ENCODE data around the gene CENPI. TPM values are rescaled to one million over a fixed set of nuclear protein-coding genes. Genes with fewer than 3 reads are reported as not detected.
A peak's percentile ranks its signal among the peaks of the same experiment; 100 is the strongest.
"Not testable (repeated sequence)": the region's sequence is repeated elsewhere in the genome, so short reads cannot be mapped to it uniquely, and the experiment has no call there.

CENPI gene
- polyA plus RNA-seq (2011; rRNA removed) (5.4 and 8.5 TPM in 2 replicates), polyA minus RNA-seq (2011; rRNA and poly(A)+ RNA removed) (6.3 and 6.6 TPM in 2 replicates)

GRCh38 chrX:101097546-101098453 lies at the start of gene CENPI:
Gene CENPI (plus strand): TSS chrX:101098204. CDS start chrX:101101071, 2,867 bp downstream.
- CTCF ChIA-PET: interaction anchor here (0.8 kb wide), 1 partner anchor 106 kb away, joined by 3 read pairs; no protein-coding TSS in a partner anchor
- POLR2A ChIA-PET: no interaction called here
- peak within 1 kb of the TSS; percentile 56 for H3K4me3 ChIP-seq (ENCODE audit: low read depth, low read length)
- no peak for TF ChIP-seq CTCF (IDR thresholded peaks at IDR 0.05; ENCODE audit: insufficient read depth, low read depth, low read length)
- H3K27me3 ChIP-seq (ENCODE audit: control insufficient read depth, insufficient read depth, low read length): no peaks in the 10 kb centered on the region
- no peaks in the 10 kb centered on the region for H3K36me3 ChIP-seq (ENCODE audit: control insufficient read depth, insufficient read depth, low read length)
- DNase-seq (ENCODE audit: low read depth): peak; percentile 60

- no peaks in the 10 kb centered on the region for H3K27me3 ChIP-seq (ENCODE audit: control insufficient read depth, insufficient read depth, low read length)
- no peaks in the 10 kb centered on the region for H3K36me3 ChIP-seq (ENCODE audit: control insufficient read depth, insufficient read depth, low read length)
- ChIA-PET CTCF (no interaction called here), POLR2A (no interaction called here)
- no peak for DNase-seq (ENCODE audit: low read depth)
- peak overlapping the region; percentile 56 for H3K4me3 ChIP-seq (ENCODE audit: low read depth, low read length)
- no peak for TF ChIP-seq CTCF (IDR thresholded peaks at IDR 0.05; ENCODE audit: insufficient read depth, low read depth, low read length)
Measured at GRCh38 chrX:101051153-101051548, 46.9 kb upstream of the CENPI start.

- H3K27me3 ChIP-seq (ENCODE audit: control insufficient read depth, insufficient read depth, low read length): no peaks in the 10 kb centered on the region
- ChIA-PET CTCF (no interaction called here), POLR2A (no interaction called here)
- no peaks in the 10 kb centered on the region for H3K36me3 ChIP-seq (ENCODE audit: control insufficient read depth, insufficient read depth, low read length)
- DNase-seq (ENCODE audit: low read depth): no peak
- TF ChIP-seq CTCF (IDR thresholded peaks at IDR 0.05; ENCODE audit: insufficient read depth, low read depth, low read length): no peak
- peak within 1 kb of the TSS; percentile 56 for H3K4me3 ChIP-seq (ENCODE audit: low read depth, low read length)
Measured at GRCh38 chrX:101051549-101052302, 46.3 kb upstream of the CENPI start, which contains the start of gene TRMT2B. Gene TRMT2B (minus strand): TSS chrX:101052111. CDS start chrX:101042289, 9,822 bp downstream.

- DNase-seq (ENCODE audit: low read depth); CTCF ChIA-PET; POLR2A ChIA-PET: not testable (repeated sequence)
Measured at GRCh38 chrX:101056551-101056950, 41.5 kb upstream of the CENPI start.

GRCh38 chrX:101057093-101057714 lies 40.8 kb upstream of the CENPI start:
- ChIA-PET POLR2A (no interaction called here), CTCF (no interaction called here)
- no peak for DNase-seq (ENCODE audit: low read depth)
- no peaks in the 10 kb centered on the region for H3K36me3 ChIP-seq (ENCODE audit: control insufficient read depth, insufficient read depth, low read length)
- TF ChIP-seq CTCF (IDR thresholded peaks at IDR 0.05; ENCODE audit: insufficient read depth, low read depth, low read length): no peak
- no peak overlapping the region for H3K4me3 ChIP-seq (ENCODE audit: low read depth, low read length)
- H3K27me3 ChIP-seq (ENCODE audit: control insufficient read depth, insufficient read depth, low read length): no peaks in the 10 kb centered on the region

More at GRCh38 chrX:101056551-101056950, 41.5 kb upstream of the CENPI start:
- not testable (repeated sequence) for H3K4me3 ChIP-seq (ENCODE audit: low read depth, low read length); H3K36me3 ChIP-seq (ENCODE audit: control insufficient read depth, insufficient read depth, low read length); H3K27me3 ChIP-seq (ENCODE audit: control insufficient read depth, insufficient read depth, low read length)

All from BJ (cell line).